Thymus (tissue), 11 donors: ENCODE data around the gene RABL2B. TPM values are rescaled to one million over a fixed set of nuclear protein-coding genes. Genes with fewer than 3 reads are reported as not detected.

Source experiments
- DNase-seq, 9 donors: peaks; one replicate each; pipeline ENCODE4 v3.0.0-alpha.2; 2013; ENCODE audit warnings: low spot score in 9 of 9, low read depth in 6 of 9, missing footprints in 1 of 9
- H3K27ac ChIP-seq, 2 donors: one replicate each; pipeline ENCODE4 v1.5.1; 2013; ENCODE audit warnings: control low read depth in 1 of 2, low read depth in 1 of 2, low read length in 1 of 2, mild to moderate bottlenecking in 1 of 2, moderate library complexity in 1 of 2
- H3K27me3 ChIP-seq, 2 donors: one replicate each; pipeline ENCODE4 v1.5.1; 2013; ENCODE audit warnings: low read length in 1 of 2; ENCODE audit not compliant: control insufficient read depth in 2 of 2, insufficient read depth in 1 of 2
- H3K36me3 ChIP-seq, 2 donors: one replicate each; pipeline ENCODE4 v1.5.1; 2013; ENCODE audit warnings: low read length in 1 of 2, mild to moderate bottlenecking in 1 of 2, moderate library complexity in 1 of 2; ENCODE audit not compliant: control insufficient read depth in 2 of 2, insufficient read depth in 2 of 2
- H3K4me1 ChIP-seq, 2 donors: one replicate each; pipeline ENCODE4 v1.5.1; 2013; ENCODE audit warnings: low read length in 2 of 2; ENCODE audit not compliant: control insufficient read depth in 2 of 2, insufficient read depth in 2 of 2
- H3K4me3 ChIP-seq, 2 donors: one replicate each; pipeline ENCODE4 v1.5.1; 2013; ENCODE audit warnings: low read length in 2 of 2, control low read depth in 1 of 2, mild to moderate bottlenecking in 1 of 2
- H3K9me3 ChIP-seq, 2 donors: one replicate each; pipeline ENCODE4 v1.5.1; 2013; ENCODE audit warnings: low read length in 1 of 2, mild to moderate bottlenecking in 1 of 2; ENCODE audit not compliant: control insufficient read depth in 2 of 2, insufficient read depth in 1 of 2
- WGBS: extraction: QIAGEN DNeasy Blood & Tissue Kit; methylation state at CpG from one replicate; pipeline ENCODE4 v1.1.7; 2013; 5-methylcytosine and 5-hydroxymethylcytosine counted together
- polyA plus RNA-seq: library from polyadenylated mRNA; stranded (reverse); fragments of 200-250 nt; gene quantifications from one replicate; pipeline ENCODE4 v1.2.3, GENCODE V29; 2013
- total RNA-seq: library from RNA; stranded (reverse); fragments of 120-200 nt; gene quantifications from one replicate; pipeline ENCODE4 v1.2.4, GENCODE V29; 2013
- donor health status: healthy.

Gene RABL2B
- total and polyA plus RNA-seq, 2 donors = 12.4 to 27.6 TPM

DNA sequence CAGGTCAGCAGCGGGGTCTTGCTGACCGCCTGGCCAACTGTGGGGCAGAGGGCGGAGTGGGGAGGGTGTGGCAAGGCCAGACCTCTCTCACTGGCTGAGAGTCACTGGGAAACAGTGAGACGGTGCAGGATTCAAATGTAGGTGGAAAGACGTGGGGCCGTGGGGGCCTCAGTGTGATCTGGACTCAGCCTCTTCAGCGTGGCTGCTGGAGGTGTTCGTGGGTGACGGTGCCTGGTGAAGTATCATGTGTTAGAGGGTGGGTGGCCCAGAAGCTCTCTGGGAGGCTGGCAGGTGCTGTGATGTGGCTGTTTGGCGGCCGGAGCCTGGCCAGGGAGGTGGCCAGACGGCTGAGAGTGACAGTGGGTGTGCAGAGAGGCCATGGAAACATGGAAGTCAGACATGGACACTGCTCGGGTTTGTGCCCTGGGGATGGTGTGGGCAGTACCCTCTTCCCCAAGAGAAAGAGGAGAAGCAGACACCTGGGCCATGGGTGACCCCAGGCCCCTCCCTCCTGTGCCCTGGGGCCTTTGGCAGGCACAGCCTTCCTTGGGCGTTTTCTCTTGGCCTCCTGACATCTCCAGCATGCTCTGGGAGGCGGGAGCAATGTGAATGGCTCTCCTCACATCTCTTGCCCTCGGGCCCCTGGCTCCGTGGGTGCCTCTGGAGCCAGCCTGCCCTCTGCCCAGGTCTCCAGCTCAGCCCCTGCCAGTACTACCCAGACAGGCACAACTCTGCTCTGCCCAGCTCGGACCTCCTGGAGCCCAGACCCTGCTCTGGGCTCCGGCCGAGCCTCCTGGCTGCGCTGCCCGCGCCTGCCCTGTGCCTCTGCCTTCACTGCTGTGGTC is 55.5 kb downstream of the RABL2B start:
- Histone ChIP-seq H3K9me3 (no peaks in the 10 kb centered on the region), H3K4me1 (no peaks in the 10 kb centered on the region), H3K36me3 (no peaks in the 10 kb centered on the region), H3K27ac (no peak overlapping the region), H3K4me3 (no peak overlapping the region), H3K27me3 (no peaks in the 10 kb centered on the region)
- 96% methylated on average over 23 of the region's 23 CpGs for WGBS
- no peak for DNase-seq

DNA sequence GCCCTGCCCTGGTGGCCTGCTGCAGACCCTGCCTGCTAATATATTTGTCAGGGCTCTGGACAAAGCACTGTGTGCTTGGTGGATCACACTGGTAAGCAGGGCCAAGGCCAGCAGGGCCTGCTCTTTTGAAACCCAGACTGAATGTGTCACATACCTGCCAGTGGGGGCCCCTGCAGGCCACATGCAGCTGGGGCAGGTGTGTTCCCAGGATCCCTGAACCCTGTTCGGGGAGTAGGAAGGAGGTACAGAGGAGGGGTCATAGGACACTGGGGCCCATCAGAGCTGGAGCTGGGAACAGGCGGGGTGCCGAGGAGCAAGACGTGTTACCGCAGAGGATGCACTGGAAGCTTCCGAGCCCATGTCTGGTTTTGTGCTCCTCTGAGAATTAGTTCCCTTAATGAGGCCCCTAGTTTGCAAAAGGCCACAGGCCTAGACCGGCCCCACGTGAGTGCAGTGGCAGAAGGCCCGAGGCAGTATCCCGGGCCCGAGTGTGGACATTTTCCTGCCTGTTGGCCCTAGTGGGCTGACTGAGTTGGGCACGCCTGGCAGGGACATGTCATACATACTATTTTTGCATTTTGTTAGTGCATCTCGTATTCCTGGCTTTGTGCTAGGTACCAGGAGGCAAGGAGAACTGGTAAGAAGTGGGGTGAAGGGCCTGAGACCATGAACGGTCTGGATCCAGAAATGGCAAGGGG is 56.6 kb downstream of the RABL2B start:
- no peak overlapping the region for H3K27ac ChIP-seq
- 97% methylated on average over 14 of the region's 14 CpGs for WGBS
- H3K9me3 ChIP-seq = no peaks in the 10 kb centered on the region
- H3K36me3 ChIP-seq = no peaks in the 10 kb centered on the region
- DNase-seq = no peak
- no peaks in the 10 kb centered on the region for H3K27me3 ChIP-seq
- no peak overlapping the region for H3K4me3 ChIP-seq
- no peaks in the 10 kb centered on the region for H3K4me1 ChIP-seq

DNA sequence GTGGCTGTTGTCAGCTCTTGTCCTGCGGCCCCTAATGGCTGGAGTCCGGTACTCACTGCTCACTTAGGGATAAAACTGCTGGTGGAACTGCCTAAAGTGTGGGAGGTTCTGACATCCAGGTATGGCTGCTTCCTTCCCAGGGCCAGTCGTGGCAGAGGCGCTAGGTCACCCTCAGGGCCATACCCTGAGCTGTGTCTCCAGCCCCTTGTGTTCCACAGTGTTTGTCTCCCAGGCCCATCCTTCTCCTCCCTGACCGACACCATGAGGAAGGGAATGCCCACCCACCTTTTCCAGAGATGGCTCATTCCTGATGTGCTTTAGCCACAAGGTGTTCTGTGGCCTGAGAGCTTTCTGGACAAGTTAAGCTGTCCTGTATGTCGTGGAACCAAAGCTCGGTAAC is 57.8 kb downstream of the RABL2B start:
- Histone ChIP-seq H3K4me1 (no peaks in the 10 kb centered on the region), H3K27me3 (no peaks in the 10 kb centered on the region), H3K27ac (no peak overlapping the region), H3K36me3 (no peaks in the 10 kb centered on the region), H3K9me3 (peaks cover 0 to 4% of the 10 kb centered on the region in 2 donors), H3K4me3 (no peak overlapping the region)
- WGBS = 95% methylated on average over 7 of the region's 7 CpGs
- DNase-seq = no peak

DNA sequence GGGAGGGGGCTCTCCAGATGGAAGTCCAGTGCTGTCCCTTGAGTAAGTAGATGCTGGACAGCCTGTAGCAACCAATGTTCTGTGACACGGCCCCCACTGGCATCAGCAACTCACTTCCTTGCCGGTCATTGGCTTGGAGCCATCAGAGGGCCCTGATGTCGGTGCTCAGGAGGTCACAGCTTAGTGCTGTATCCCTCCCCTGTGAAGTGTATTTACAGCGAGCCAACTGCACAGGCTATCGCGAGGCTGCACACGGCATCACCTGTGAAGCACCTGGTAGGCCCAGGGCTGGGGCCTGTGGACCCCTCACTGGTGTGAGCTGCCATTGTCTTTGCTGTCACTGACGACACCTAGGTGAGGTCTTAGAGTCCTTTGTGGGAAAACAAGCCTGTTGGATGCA is 58.8 kb downstream of the RABL2B start:
- H3K4me1 ChIP-seq = no peaks in the 10 kb centered on the region
- no peaks in the 10 kb centered on the region for H3K36me3 ChIP-seq
- no peak overlapping the region for H3K4me3 ChIP-seq
- peaks cover 0 to 3% of the 10 kb centered on the region in 2 donors for H3K27me3 ChIP-seq
- H3K9me3 ChIP-seq = peaks cover 0 to 4% of the 10 kb centered on the region in 2 donors
- H3K27ac ChIP-seq = no peak overlapping the region
- no peak for DNase-seq
- 95% methylated on average over 8 of the region's 8 CpGs for WGBS

DNA sequence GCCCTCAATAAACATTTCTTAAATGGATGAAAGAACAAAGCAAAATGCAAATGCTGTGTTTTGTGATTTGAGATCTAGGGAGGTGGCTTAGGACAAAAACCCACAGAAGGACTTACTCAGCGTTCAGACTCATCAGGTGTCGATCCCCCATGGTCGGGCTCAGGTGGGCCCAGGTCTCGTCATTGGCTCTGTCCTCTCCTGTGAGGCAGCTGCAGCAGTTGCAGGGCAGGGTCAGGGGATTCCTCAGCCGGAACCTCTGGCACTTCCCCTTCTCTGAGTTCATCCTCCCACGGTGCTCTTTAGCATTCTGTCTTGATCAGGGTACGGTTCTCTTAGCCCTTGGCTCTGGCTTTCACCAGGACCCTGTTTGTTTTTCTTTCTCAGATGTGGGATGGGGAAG is 59.4 kb downstream of the RABL2B start:
- DNase-seq = no peak
- 92% methylated on average over 7 of the region's 7 CpGs for WGBS
- no peaks in the 10 kb centered on the region for H3K4me1 ChIP-seq
- no peak overlapping the region for H3K4me3 ChIP-seq
- peaks cover 0 to 4% of the 10 kb centered on the region in 2 donors for H3K9me3 ChIP-seq
- peaks cover 0 to 3% of the 10 kb centered on the region in 2 donors for H3K27me3 ChIP-seq
- no peaks in the 10 kb centered on the region for H3K36me3 ChIP-seq
- no peak overlapping the region for H3K27ac ChIP-seq

DNA sequence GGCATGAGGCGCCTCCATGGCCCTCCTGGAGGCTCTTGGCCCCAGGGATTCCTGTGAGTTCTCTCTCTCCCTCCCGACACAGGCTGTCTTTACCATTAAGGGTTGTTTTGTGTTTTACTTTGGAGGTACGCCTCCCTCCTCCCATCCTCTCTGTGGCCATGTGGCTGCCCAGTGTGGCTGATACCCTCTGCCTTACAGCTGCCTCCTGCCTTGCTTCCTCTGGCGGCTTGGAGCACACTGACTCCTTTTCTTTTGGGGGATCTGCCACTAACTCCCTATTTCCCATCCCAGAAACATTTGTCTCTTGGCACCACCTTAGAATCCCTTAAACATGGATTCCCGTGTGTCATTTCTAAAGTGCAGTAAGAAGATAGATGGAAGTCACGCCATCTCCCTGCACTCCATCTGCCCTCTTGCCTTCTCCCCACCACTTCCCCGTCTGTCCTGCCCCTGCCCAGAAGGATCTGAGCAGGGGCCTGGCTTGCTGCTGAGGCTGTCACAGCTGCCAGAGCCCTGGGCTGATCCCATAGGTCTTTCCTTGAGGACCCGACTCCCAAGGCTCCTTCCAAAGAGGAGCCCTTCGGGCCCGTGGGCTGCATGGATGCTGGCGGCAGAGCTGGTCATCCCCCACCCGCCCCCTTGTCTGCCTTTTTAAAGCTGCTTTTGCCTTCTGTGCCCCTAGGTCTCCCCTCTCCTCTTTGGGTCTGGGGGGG is 60.6 kb downstream of the RABL2B start:
- 98% methylated on average over 12 of the region's 12 CpGs for WGBS
- peaks cover 0 to 4% of the 10 kb centered on the region in 2 donors for H3K9me3 ChIP-seq
- H3K27ac ChIP-seq = no peak overlapping the region
- H3K27me3 ChIP-seq = peaks cover 0 to 3% of the 10 kb centered on the region in 2 donors
- H3K36me3 ChIP-seq = no peaks in the 10 kb centered on the region
- H3K4me3 ChIP-seq = no peak overlapping the region
- no peak for DNase-seq
- no peaks in the 10 kb centered on the region for H3K4me1 ChIP-seq

DNA sequence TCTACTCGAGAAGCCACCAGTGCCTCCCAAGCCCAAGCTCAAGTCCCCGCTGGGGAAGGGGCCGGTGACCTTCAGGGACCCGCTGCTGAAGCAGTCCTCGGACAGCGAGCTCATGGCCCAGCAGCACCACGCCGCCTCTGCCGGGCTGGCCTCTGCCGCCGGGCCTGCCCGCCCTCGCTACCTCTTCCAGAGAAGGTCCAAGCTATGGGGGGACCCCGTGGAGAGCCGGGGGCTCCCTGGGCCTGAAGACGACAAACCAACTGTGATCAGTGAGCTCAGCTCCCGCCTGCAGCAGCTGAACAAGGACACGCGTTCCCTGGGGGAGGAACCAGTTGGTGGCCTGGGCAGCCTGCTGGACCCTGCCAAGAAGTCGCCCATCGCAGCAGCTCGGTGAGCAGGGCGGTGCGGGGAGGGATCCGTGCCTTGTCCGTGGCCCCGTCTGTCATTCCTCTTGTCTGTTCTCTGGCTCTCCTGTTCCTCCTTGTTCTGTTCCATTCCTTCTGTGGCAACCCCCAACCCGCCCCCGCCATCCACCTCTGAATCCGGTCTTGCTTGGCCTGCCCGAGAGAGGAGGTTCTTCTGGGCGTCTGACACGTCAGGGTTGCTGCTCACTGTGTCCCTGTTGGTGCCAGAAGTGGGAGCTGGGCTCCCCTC is 61.3 kb downstream of the RABL2B start:
- H3K36me3 ChIP-seq = no peaks in the 10 kb centered on the region
- peaks cover 0 to 4% of the 10 kb centered on the region in 2 donors for H3K9me3 ChIP-seq
- no peaks in the 10 kb centered on the region for H3K4me1 ChIP-seq

DNA sequence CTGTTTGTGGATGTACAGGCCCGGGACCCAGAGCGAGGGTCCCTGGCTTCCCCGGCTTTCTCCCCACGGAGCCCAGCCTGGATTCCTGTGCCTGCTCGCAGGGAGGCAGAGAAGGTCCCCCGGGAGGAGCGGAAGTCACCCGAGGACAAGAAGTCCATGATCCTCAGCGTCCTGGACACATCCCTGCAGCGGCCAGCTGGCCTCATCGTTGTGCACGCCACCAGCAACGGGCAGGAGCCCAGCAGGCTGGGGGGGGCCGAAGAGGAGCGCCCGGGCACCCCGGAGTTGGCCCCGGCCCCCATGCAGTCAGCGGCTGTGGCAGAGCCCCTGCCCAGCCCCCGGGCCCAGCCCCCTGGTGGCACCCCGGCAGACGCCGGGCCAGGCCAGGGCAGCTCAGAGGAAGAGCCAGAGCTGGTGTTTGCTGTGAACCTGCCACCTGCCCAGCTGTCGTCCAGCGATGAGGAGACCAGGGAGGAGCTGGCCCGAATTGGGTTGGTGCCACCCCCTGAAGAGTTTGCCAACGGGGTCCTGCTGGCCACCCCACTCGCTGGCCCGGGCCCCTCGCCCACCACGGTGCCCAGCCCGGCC is 62.1 kb downstream of the RABL2B start:
- H3K4me1 ChIP-seq = no peaks in the 10 kb centered on the region
- 99% methylated on average over 32 of the region's 32 CpGs for WGBS
- peaks cover 0 to 3% of the 10 kb centered on the region in 2 donors for H3K27me3 ChIP-seq
- DNase-seq = no peak
- H3K4me3 ChIP-seq = no peak overlapping the region
- H3K36me3 ChIP-seq = no peaks in the 10 kb centered on the region
- H3K9me3 ChIP-seq = peaks cover 0 to 4% of the 10 kb centered on the region in 2 donors
- no peak overlapping the region for H3K27ac ChIP-seq

More for the DNA sequence above, 61.3 kb downstream of the RABL2B start:
- DNase-seq = no peak
- 97% methylated on average over 33 of the region's 33 CpGs for WGBS
- Histone ChIP-seq H3K4me3 (no peak overlapping the region), H3K27me3 (peaks cover 0 to 3% of the 10 kb centered on the region in 2 donors), H3K27ac (no peak overlapping the region)
